Ishikawa (cell line): ENCODE results near the gene HK1.

Source experiments
- CEBPB ChIP-seq: IDR thresholded peaks from 2 replicates; pipeline ENCODE4 v1.6.1; 2012
- CREB1 ChIP-seq: IDR thresholded peaks from 2 replicates; pipeline ENCODE4 v1.6.1; 2012; ENCODE audit warnings: low read depth
- EP300 ChIP-seq: IDR thresholded peaks from 2 replicates; pipeline ENCODE4 v1.6.1; 2012; ENCODE audit warnings: borderline replicate concordance
- FOXM1 ChIP-seq: IDR thresholded peaks from 2 replicates; pipeline ENCODE4 v1.6.1; 2012; ENCODE audit warnings: low read depth, borderline replicate concordance
- RAD21 ChIP-seq: IDR thresholded peaks from 2 replicates; pipeline ENCODE4 v1.6.1; 2012; ENCODE audit warnings: low read depth
- TAF1 ChIP-seq: IDR thresholded peaks from 2 replicates; pipeline ENCODE4 v1.6.1; 2012; ENCODE audit warnings: low read depth, mild to moderate bottlenecking
- TEAD4 ChIP-seq: IDR thresholded peaks from 2 replicates; pipeline ENCODE4 v1.6.1; 2012
- USF1 ChIP-seq: IDR thresholded peaks from 2 replicates; pipeline ENCODE4 v1.6.1; 2012
- YY1 ChIP-seq: IDR thresholded peaks from 2 replicates; pipeline ENCODE4 v1.6.1; 2012; ENCODE audit warnings: low read depth
- TF ChIP-seq, protein P1 (sequence below): IDR thresholded peaks from 2 replicates; pipeline ENCODE4 v1.6.1; 2012
- TF ChIP-seq, protein P2 (sequence below): IDR thresholded peaks from 2 replicates; pipeline ENCODE4 v1.6.1; 2012; ENCODE audit warnings: low read depth, mild to moderate bottlenecking

- TF ChIP-seq YY1 (no peak), USF1 (no peak), EP300 (no peak), RAD21 (no peak), FOXM1 (no peak), TAF1 (no peak), CEBPB (no peak), CREB1 (no peak), TEAD4 (no peak)
- TF ChIP-seq, protein P1, sequence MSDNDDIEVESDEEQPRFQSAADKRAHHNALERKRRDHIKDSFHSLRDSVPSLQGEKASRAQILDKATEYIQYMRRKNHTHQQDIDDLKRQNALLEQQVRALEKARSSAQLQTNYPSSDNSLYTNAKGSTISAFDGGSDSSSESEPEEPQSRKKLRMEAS, result no peak
- TF ChIP-seq, protein P2, sequence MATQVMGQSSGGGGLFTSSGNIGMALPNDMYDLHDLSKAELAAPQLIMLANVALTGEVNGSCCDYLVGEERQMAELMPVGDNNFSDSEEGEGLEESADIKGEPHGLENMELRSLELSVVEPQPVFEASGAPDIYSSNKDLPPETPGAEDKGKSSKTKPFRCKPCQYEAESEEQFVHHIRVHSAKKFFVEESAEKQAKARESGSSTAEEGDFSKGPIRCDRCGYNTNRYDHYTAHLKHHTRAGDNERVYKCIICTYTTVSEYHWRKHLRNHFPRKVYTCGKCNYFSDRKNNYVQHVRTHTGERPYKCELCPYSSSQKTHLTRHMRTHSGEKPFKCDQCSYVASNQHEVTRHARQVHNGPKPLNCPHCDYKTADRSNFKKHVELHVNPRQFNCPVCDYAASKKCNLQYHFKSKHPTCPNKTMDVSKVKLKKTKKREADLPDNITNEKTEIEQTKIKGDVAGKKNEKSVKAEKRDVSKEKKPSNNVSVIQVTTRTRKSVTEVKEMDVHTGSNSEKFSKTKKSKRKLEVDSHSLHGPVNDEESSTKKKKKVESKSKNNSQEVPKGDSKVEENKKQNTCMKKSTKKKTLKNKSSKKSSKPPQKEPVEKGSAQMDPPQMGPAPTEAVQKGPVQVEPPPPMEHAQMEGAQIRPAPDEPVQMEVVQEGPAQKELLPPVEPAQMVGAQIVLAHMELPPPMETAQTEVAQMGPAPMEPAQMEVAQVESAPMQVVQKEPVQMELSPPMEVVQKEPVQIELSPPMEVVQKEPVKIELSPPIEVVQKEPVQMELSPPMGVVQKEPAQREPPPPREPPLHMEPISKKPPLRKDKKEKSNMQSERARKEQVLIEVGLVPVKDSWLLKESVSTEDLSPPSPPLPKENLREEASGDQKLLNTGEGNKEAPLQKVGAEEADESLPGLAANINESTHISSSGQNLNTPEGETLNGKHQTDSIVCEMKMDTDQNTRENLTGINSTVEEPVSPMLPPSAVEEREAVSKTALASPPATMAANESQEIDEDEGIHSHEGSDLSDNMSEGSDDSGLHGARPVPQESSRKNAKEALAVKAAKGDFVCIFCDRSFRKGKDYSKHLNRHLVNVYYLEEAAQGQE, result no peak
These were observed 136.0 kb downstream of the HK1 start for GRCh38 chr10:69414036-69415018.
